MM.1S (cell line): ENCODE measurements around the gene PLA2G2D.

Experiments used
- DNase-seq: peaks from one replicate; pipeline ENCODE4 v3.0.0-alpha.2; 2015
- H2AFZ ChIP-seq: fragments of 300-600 bp; sonication (generic); 2 replicates; pipeline ENCODE4 v1.6.0; 2016; ENCODE audit warnings: antibody characterized with exemption, low read length
- H3F3A ChIP-seq: fragments of 300-600 bp; sonication (generic); 2 replicates; pipeline ENCODE4 v1.6.1; 2016; ENCODE audit warnings: mild to moderate bottlenecking, antibody characterized with exemption, low read length, moderate library complexity, mixed read lengths; ENCODE audit not compliant: insufficient read depth
- H3K27ac ChIP-seq: fragments of 300-600 bp; sonication (generic); 2 replicates; pipeline ENCODE4 v1.5.1; 2016; ENCODE audit warnings: mild to moderate bottlenecking, low read length
- H3K27me3 ChIP-seq: fragments of 300-600 bp; sonication (generic); replicated peaks from 2 replicates; pipeline ENCODE4 v1.6.0; 2016; ENCODE audit warnings: low read length; ENCODE audit not compliant: insufficient read depth
- H3K36me3 ChIP-seq: fragments of 300-600 bp; sonication (generic); replicated peaks from 2 replicates; pipeline ENCODE4 v1.6.1; 2016; ENCODE audit warnings: mild to moderate bottlenecking, low read length, mixed read lengths; ENCODE audit not compliant: insufficient read depth
- H3K4me1 ChIP-seq: fragments of 300-600 bp; sonication (generic); 2 replicates; pipeline ENCODE4 v1.6.1; 2016; ENCODE audit warnings: low read length, mixed read lengths
- H3K4me2 ChIP-seq: fragments of 300-600 bp; sonication (generic); 2 replicates; pipeline ENCODE4 v1.6.0; 2016; ENCODE audit warnings: low read depth, low read length
- H3K4me3 ChIP-seq: fragments of 300-600 bp; sonication (generic); 2 replicates; pipeline ENCODE4 v1.5.1; 2016; ENCODE audit warnings: low read length, mixed read lengths
- H3K79me2 ChIP-seq: fragments of 300-600 bp; sonication (generic); 2 replicates; pipeline ENCODE4 v1.6.1; 2016; ENCODE audit warnings: mixed run types, low read length, mixed read lengths
- H3K9ac ChIP-seq: fragments of 300-600 bp; sonication (generic); 2 replicates; pipeline ENCODE4 v1.6.1; 2016; ENCODE audit warnings: low read length, mixed read lengths
- H3K9me2 ChIP-seq: fragments of 300-600 bp; sonication (generic); replicated peaks from 2 replicates; pipeline ENCODE4 v1.6.1; 2016; ENCODE audit warnings: mild to moderate bottlenecking, low read length, mixed read lengths; ENCODE audit not compliant: insufficient read depth
- H3K9me3 ChIP-seq: fragments of 300-600 bp; sonication (generic); replicated peaks from 2 replicates; pipeline ENCODE4 v1.6.1; 2016; ENCODE audit warnings: mild to moderate bottlenecking, low read length, mixed read lengths; ENCODE audit not compliant: insufficient read depth
- H4K20me1 ChIP-seq: fragments of 300-600 bp; sonication (generic); 2 replicates; pipeline ENCODE4 v1.6.1; 2016; ENCODE audit warnings: mild to moderate bottlenecking, low read length, moderate library complexity, mixed read lengths; ENCODE audit not compliant: insufficient read depth
- CTCF ChIP-seq: fragments of 300-600 bp; sonication (generic); IDR thresholded peaks from 2 replicates; pipeline ENCODE4 v1.5.1; 2016; ENCODE audit warnings: antibody characterized with exemption, low read length, mixed read lengths
- EZH2 ChIP-seq: fragments of 300-600 bp; sonication (generic); optimal IDR thresholded peaks from 2 replicates; pipeline ENCODE3; 2017; ENCODE audit warnings: low read depth, mild to moderate bottlenecking, antibody characterized with exemption, low read length, mixed read lengths
- EZH2phosphoT487 ChIP-seq: fragments of 300-600 bp; sonication (generic); IDR thresholded peaks from 2 replicates; pipeline ENCODE4 v1.6.1; 2018; ENCODE audit warnings: antibody characterized with exemption, low read length

PLA2G2D gene

GRCh38 chr1:20166051-20166450 lies 46.7 kb upstream of the PLA2G2D start:
- Histone ChIP-seq H3K27me3 (peaks cover 90% of the 10 kb centered on the region), H3K9me3 (no peaks in the 10 kb centered on the region), H4K20me1 (no peaks in the 10 kb centered on the region), H3K4me3 (no peak overlapping the region), H3K9me2 (no peaks in the 10 kb centered on the region), H3K27ac (no peak overlapping the region), H3K9ac (no peak overlapping the region), H3K36me3 (no peaks in the 10 kb centered on the region), H3F3A (no peaks in the 10 kb centered on the region), H2AFZ (no peak overlapping the region), H3K79me2 (no peaks in the 10 kb centered on the region), H3K4me1 (no peaks in the 10 kb centered on the region), H3K4me2 (no peak overlapping the region)
- TF ChIP-seq CTCF = no peak
- no peak for TF ChIP-seq EZH2
- no peak for TF ChIP-seq EZH2phosphoT487
- DNase-seq = no peak

GRCh38 chr1:20165522-20165951 lies 46.2 kb upstream of the PLA2G2D start:
- Histone ChIP-seq H3K27me3 (peaks cover 95% of the 10 kb centered on the region), H3K27ac (no peak overlapping the region), H2AFZ (no peak overlapping the region), H3F3A (no peaks in the 10 kb centered on the region), H3K9me3 (no peaks in the 10 kb centered on the region), H3K4me3 (no peak overlapping the region), H3K36me3 (no peaks in the 10 kb centered on the region), H3K9me2 (no peaks in the 10 kb centered on the region), H3K9ac (no peak overlapping the region), H3K4me1 (no peaks in the 10 kb centered on the region), H4K20me1 (no peaks in the 10 kb centered on the region), H3K4me2 (no peak overlapping the region), H3K79me2 (no peaks in the 10 kb centered on the region)
- DNase-seq = no peak
- TF ChIP-seq CTCF (peak; percentile 47), EZH2phosphoT487 (no peak)

- H2AFZ ChIP-seq = no peak overlapping the region
- no peak overlapping the region for H3K4me2 ChIP-seq
- H4K20me1 ChIP-seq = no peaks in the 10 kb centered on the region
- H3K27me3 ChIP-seq = peaks cover 95% of the 10 kb centered on the region
- no peak overlapping the region for H3K4me3 ChIP-seq
- DNase-seq = no peak
- no peaks in the 10 kb centered on the region for H3K4me1 ChIP-seq
- H3K9ac ChIP-seq = no peak overlapping the region
- TF ChIP-seq EZH2phosphoT487 (no peak), CTCF (no peak), EZH2 (no peak)
- no peaks in the 10 kb centered on the region for H3K9me3 ChIP-seq
- no peaks in the 10 kb centered on the region for H3K9me2 ChIP-seq
- H3K36me3 ChIP-seq = no peaks in the 10 kb centered on the region
- no peaks in the 10 kb centered on the region for H3K79me2 ChIP-seq
- H3K27ac ChIP-seq = no peak overlapping the region
- H3F3A ChIP-seq = no peaks in the 10 kb centered on the region
Measured at GRCh38 chr1:20164694-20165202, 45.4 kb upstream of the PLA2G2D start.

GRCh38 chr1:20160034-20160433 lies 40.7 kb upstream of the PLA2G2D start:
- TF ChIP-seq EZH2phosphoT487 = no peak
- no peak for TF ChIP-seq EZH2
- TF ChIP-seq CTCF = no peak
- Histone ChIP-seq H3K36me3 (no peaks in the 10 kb centered on the region), H3K9me2 (no peaks in the 10 kb centered on the region), H3K79me2 (no peaks in the 10 kb centered on the region), H3K27ac (no peak overlapping the region), H3K27me3 (peaks cover 75% of the 10 kb centered on the region), H2AFZ (no peak overlapping the region), H3K4me1 (no peaks in the 10 kb centered on the region), H3K4me2 (no peak overlapping the region), H3F3A (no peaks in the 10 kb centered on the region), H3K9ac (no peak overlapping the region), H3K9me3 (no peaks in the 10 kb centered on the region), H4K20me1 (no peaks in the 10 kb centered on the region), H3K4me3 (no peak overlapping the region)
- no peak for DNase-seq
